Breast epithelium (tissue), 3 donors: Measurements from ENCODE around the gene CHSY3.

Source experiments
- POLR2AphosphoS5 ChIP-seq, 3 donors: sonication (generic); formaldehyde crosslinking; IDR thresholded peaks; one replicate each; pipeline ENCODE4 v1.6.1; 2017; ENCODE audit warnings: antibody characterized with exemption in 3 of 3
- TF ChIP-seq, protein P1 (sequence below), 3 donors: fragments of 450-650 bp; IDR thresholded peaks; one replicate each; pipeline ENCODE4 v1.5.1; 2016 to 2017; ENCODE audit warnings: antibody characterized with exemption in 3 of 3, mild to moderate bottlenecking in 3 of 3, moderate library complexity in 3 of 3

DNA sequence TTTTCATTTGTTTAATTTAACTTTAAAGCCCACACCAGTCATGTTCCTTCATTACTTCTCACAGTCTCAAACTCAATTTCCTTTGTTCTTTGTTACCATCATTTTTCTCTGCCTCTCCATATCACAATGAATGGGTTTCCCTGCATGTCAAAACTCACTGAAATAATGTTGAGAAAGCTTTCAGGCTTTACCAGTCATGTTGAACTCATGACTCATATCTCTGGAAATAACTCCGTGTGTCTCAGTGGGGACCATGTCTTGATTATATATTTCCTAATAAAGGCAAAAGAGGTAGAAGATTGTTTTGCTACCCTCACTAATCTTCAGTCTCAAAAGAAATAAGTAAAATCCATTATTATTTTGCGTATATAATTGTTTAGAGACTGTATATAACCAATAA, 231.2 kb downstream of the CHSY3 start:
- TF ChIP-seq, protein P1, sequence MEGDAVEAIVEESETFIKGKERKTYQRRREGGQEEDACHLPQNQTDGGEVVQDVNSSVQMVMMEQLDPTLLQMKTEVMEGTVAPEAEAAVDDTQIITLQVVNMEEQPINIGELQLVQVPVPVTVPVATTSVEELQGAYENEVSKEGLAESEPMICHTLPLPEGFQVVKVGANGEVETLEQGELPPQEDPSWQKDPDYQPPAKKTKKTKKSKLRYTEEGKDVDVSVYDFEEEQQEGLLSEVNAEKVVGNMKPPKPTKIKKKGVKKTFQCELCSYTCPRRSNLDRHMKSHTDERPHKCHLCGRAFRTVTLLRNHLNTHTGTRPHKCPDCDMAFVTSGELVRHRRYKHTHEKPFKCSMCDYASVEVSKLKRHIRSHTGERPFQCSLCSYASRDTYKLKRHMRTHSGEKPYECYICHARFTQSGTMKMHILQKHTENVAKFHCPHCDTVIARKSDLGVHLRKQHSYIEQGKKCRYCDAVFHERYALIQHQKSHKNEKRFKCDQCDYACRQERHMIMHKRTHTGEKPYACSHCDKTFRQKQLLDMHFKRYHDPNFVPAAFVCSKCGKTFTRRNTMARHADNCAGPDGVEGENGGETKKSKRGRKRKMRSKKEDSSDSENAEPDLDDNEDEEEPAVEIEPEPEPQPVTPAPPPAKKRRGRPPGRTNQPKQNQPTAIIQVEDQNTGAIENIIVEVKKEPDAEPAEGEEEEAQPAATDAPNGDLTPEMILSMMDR (IDR thresholded peaks at IDR 0.05) = no peak
- no peak for TF ChIP-seq POLR2AphosphoS5 (IDR thresholded peaks at IDR 0.05)
